Measurements from ENCODE around the gene DENND4A. TPM values are rescaled to one million over a fixed set of nuclear protein-coding genes. Genes with fewer than 3 reads are reported as not detected.
A peak's percentile ranks its signal among the peaks of the same experiment; 100 is the strongest.

The DENND4A gene
- total RNA-seq, 1 experiment from 2014 or later: 19.0 TPM

GRCh38 chr15:65680544-65680943 lies 111.5 kb downstream of the DENND4A start:
- DNase-seq (ENCODE audit: low read depth): no peak

GRCh38 chr15:65676123-65676522 lies 116.0 kb downstream of the DENND4A start:
- no peak for DNase-seq (ENCODE audit: low read depth)

DNA sequence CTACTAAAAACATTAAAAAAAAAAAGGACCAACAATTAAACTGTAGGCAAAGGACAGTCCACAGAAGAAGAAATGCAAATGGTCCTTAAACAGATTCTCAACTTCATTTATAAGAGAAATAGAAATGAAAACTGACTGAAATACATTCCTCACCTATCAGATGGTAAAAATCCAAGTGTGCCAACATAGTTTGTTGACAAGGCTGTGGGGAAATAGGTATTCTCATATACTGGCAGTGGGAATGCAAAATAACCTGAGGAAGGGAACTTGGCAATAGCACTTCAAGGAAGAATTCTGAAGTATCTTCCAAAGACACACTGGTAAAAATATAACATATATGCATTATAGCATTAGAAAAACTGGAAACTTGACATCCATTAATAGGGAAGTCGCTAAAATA lies 116.5 kb downstream of the DENND4A start:
- no peak for DNase-seq (ENCODE audit: low read depth)

GRCh38 chr15:65666257-65666656 lies 125.8 kb downstream of the DENND4A start:
- DNase-seq (ENCODE audit: low read depth): peak; percentile 73

- DNase-seq (ENCODE audit: low read depth): no peak
Measured at GRCh38 chr15:65663521-65663920, 128.6 kb downstream of the DENND4A start.

GRCh38 chr15:65660927-65661326 lies 131.2 kb downstream of the DENND4A start:
- DNase-seq (ENCODE audit: low read depth): no peak

DNA sequence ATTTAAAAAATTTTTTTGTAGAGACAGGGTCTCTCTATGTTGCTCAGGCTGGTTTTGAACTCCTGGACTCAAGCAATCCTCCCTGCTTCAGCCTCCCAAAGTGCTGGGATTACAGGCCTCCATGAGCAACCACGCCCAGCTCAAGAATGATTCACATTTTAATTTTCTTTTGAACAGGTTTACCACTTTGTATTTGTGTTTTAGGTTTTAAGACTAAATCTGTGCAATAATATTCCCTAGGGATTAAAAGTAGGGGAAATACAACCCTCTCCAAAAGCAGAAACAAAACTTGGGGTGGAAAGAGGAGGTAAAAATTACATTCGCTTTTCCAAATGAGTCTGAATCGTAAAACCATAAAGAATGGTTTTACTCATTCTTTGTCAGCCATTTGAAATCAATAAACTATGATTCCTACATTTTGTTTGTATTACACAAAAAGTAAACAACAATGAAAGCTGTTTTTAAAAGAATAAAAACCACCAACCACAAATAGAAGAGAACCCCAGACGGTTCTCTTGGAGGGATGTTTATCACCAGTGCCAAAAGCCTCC lies 132.5 kb downstream of the DENND4A start:
- DNase-seq (ENCODE audit: low read depth): no peak

- DNase-seq (ENCODE audit: low read depth): no peak
Measured at GRCh38 chr15:65655457-65655856, 136.6 kb downstream of the DENND4A start.

GRCh38 chr15:65655026-65655425 lies 137.1 kb downstream of the DENND4A start:
- peak; percentile 63 for DNase-seq (ENCODE audit: low read depth)

DNA sequence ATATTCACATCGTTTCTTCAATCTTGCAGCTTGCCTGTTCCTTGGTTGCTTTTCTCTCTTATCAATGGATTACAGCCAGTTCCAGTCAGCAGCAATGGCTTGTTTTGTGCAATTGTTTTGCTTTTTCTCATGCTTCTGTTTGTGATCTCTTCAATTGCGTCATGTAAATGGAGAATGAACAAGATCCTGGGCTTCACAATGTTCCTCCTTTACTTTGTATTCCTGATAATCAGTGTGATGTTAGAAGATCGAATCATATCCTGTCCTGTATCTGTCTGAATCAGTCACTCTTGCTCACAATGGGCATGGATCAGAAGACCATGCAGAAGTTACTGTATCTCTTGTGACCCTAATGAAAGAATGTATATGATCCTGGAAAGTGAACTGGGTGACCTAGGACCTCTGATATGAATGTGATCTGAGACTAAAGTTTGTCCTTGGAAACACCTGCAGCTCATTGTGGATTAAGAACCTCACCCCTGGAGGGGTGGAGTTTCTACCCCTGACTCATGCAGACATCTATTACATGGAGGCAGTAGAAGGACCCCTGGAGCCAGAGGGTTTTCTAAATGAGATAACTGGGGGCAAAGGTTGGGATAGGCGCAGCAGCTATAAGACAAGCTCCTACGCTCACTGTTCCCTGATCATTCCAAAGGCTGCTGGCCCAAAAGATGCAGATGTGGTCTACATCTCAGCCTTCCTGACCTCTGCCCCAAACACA lies 138.1 kb downstream of the DENND4A start:
- no peak for DNase-seq (ENCODE audit: low read depth)

- peak; percentile 22 for DNase-seq (ENCODE audit: low read depth)
Measured at GRCh38 chr15:65653341-65653740, 138.8 kb downstream of the DENND4A start.

- DNase-seq (ENCODE audit: low read depth): no peak
Measured at GRCh38 chr15:65651831-65652749, 140.0 kb downstream of the DENND4A start.

DNA sequence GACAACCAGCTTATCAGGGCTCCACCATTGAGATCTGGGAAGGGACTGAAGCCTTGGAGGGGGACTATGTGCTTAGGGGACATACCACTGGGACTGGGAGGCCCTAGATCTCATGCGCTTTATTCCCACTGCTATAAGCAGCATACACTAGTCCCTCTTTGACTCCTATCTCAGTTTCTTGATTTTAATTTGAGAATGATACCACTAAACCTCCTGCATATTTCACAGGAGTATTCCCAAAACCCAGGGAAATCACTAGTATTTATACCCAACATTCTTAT lies 141.1 kb downstream of the DENND4A start:
- no peak for DNase-seq (ENCODE audit: low read depth)

- no peak for DNase-seq (ENCODE audit: low read depth)
Measured at GRCh38 chr15:65650312-65651041, 141.6 kb downstream of the DENND4A start.

- DNase-seq (ENCODE audit: low read depth): peak; percentile 35
Measured at GRCh38 chr15:65646486-65646885, 145.6 kb downstream of the DENND4A start.

- no peak for DNase-seq (ENCODE audit: low read depth)
Measured at GRCh38 chr15:65645392-65645791, 146.7 kb downstream of the DENND4A start.

DNA sequence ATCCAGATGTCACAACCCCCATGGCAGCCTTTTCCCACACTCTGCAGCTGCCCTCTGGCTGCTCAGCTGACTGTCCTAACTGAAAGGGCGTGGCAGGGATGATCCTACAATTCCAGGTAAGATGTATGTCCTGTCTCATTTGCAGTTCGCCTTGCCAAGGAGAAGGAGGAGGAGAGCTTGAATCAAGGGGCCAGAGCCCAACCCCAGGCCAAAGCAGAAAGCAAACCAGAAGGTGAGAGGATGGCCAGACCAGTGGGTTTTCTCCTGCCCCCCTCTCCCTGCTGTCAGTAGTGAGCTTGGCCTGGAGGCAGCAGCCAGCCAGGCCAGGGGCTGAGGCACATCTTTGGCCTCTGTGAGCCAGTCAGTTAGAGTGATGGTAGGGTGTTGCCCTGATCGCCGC lies 147.8 kb downstream of the DENND4A start:
- DNase-seq (ENCODE audit: low read depth): no peak

GRCh38 chr15:65642594-65642993 lies 149.5 kb downstream of the DENND4A start:
- no peak for DNase-seq (ENCODE audit: low read depth)

- DNase-seq (ENCODE audit: low read depth): peak; percentile 7
Measured at GRCh38 chr15:65641768-65642475, 150.2 kb downstream of the DENND4A start.

GRCh38 chr15:65639509-65639908 lies 152.6 kb downstream of the DENND4A start:
- DNase-seq (ENCODE audit: low read depth): no peak

- DNase-seq (ENCODE audit: low read depth): peak; percentile 77
Measured at GRCh38 chr15:65638681-65639089, 153.4 kb downstream of the DENND4A start.

DNA sequence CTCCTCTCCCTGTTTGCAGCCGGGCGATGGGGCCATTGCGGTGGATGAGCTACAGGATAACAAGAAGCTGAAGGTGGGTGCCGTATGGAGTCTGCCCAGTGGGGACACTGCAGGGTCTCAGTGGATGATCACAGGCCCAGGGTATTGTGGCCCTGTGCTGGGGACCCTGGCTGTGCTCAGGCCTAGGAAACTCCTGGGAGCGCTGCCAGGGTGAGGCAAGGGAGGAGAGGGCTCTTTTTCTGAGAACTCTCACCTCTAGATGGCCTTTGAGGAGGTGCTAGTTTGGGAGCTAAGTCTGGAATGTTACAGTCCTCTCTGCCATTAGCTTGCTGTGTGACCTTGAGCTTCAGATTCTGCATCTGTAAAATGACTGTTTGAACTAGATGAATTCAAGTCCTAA lies 154.0 kb downstream of the DENND4A start:
- no peak for DNase-seq (ENCODE audit: low read depth)

Measured in RPMI7951 (cell line).